Activated T-cell treated with anti-CD3 and anti-CD28 coated beads for 24 hours (primary cell): ENCODE measurements around the gene TRAPPC11.
"Not testable (repeated sequence)": the region's sequence is repeated elsewhere in the genome, so short reads cannot be mapped to it uniquely, and the experiment has no call there.

ENCODE experiments used
- DNase-seq: peaks from one replicate; pipeline ENCODE4 v3.0.0-alpha.2; 2020; ENCODE audit warnings: low read depth

TRAPPC11 gene

GRCh38 chr4:183659029-183659871 is at the start of gene TRAPPC11, which contains the start of gene RWDD4:
TSS of gene TRAPPC11 (plus strand) at chr4:183659293. CDS start at chr4:183663868, 4,575 bp downstream.
TSS of gene RWDD4 (minus strand) at chr4:183659185. CDS start at chr4:183658952, 233 bp downstream.
- peak; percentile 93 for DNase-seq

GRCh38 chr4:183610033-183610432 is 49.1 kb upstream of the TRAPPC11 start:
- no peak for DNase-seq

- DNase-seq: no peak
Measured at GRCh38 chr4:183610613-183611012, 48.5 kb upstream of the TRAPPC11 start.

- no peak for DNase-seq
Measured at GRCh38 chr4:183611210-183611830, 47.8 kb upstream of the TRAPPC11 start.

- no peak for DNase-seq
Measured at GRCh38 chr4:183612329-183613250, 46.5 kb upstream of the TRAPPC11 start.

GRCh38 chr4:183617075-183617474 is 42.0 kb upstream of the TRAPPC11 start:
- no peak for DNase-seq

GRCh38 chr4:183618681-183619080 is 40.4 kb upstream of the TRAPPC11 start:
- no peak for DNase-seq

GRCh38 chr4:183620421-183620820 is 38.7 kb upstream of the TRAPPC11 start:
- DNase-seq: no peak

GRCh38 chr4:183621875-183622274 is 37.2 kb upstream of the TRAPPC11 start:
- DNase-seq: no peak

- DNase-seq: no peak
Measured at GRCh38 chr4:183624548-183624947, 34.5 kb upstream of the TRAPPC11 start.

GRCh38 chr4:183626168-183626567 is 32.9 kb upstream of the TRAPPC11 start:
- no peak for DNase-seq

GRCh38 chr4:183627286-183627685 is 31.8 kb upstream of the TRAPPC11 start:
- DNase-seq: not testable (repeated sequence)

- DNase-seq: no peak
Measured at GRCh38 chr4:183627979-183628588, 31.0 kb upstream of the TRAPPC11 start.

GRCh38 chr4:183631577-183632198 is 27.4 kb upstream of the TRAPPC11 start:
- DNase-seq: no peak

GRCh38 chr4:183632689-183633088 is 26.4 kb upstream of the TRAPPC11 start:
- no peak for DNase-seq

GRCh38 chr4:183633476-183634400 is 25.4 kb upstream of the TRAPPC11 start:
- DNase-seq: no peak

- DNase-seq: no peak
Measured at GRCh38 chr4:183635321-183635720, 23.8 kb upstream of the TRAPPC11 start.

- no peak for DNase-seq
Measured at GRCh38 chr4:183635741-183636140, 23.4 kb upstream of the TRAPPC11 start.

GRCh38 chr4:183636503-183636902 is 22.6 kb upstream of the TRAPPC11 start:
- DNase-seq: no peak

GRCh38 chr4:183636923-183637322 is 22.2 kb upstream of the TRAPPC11 start:
- no peak for DNase-seq
